Activated CD4-positive, alpha-beta T cell treated with anti-CD3 and anti-CD28 coated beads, Interleukin-2, amount 10 ng/mL, durations not matched to agents 7 days and 5 days (primary cell): ENCODE measurements around the gene PSG7. TPM values are rescaled to one million over a fixed set of nuclear protein-coding genes. Genes with fewer than 3 reads are reported as not detected.
"Not testable (repeated sequence)": the region's sequence is repeated elsewhere in the genome, so short reads cannot be mapped to it uniquely, and the experiment has no call there.

Source experiments
- CTCF ChIA-PET: fragments of 350-600 bp; sonication (Branson Sonifier 250); formaldehyde crosslinking; loops from one replicate; lab custom pipeline; 2021; ENCODE audit warnings: antibody characterized with exemption; lab: Charles Lee
- POLR2A ChIA-PET: fragments of 350-600 bp; sonication (Branson Sonifier 250); formaldehyde crosslinking; loops from one replicate; lab custom pipeline; 2021; ENCODE audit warnings: antibody characterized with exemption; lab: Charles Lee
- DNase-seq: peaks from one replicate; pipeline ENCODE4 v3.0.0-alpha.2; 2020
- H3K27ac Mint-ChIP-seq: one replicate; pipeline ENCODE4 v1.8.0; 2021; ENCODE audit warnings: mild to moderate bottlenecking, moderate library complexity, mixed read lengths
- H3K27me3 Mint-ChIP-seq: one replicate; pipeline ENCODE4 v1.8.0; 2021; ENCODE audit warnings: mixed read lengths
- H3K36me3 Mint-ChIP-seq: one replicate; pipeline ENCODE4 v1.8.0; 2021; ENCODE audit warnings: low read depth, mixed read lengths
- H3K4me1 Mint-ChIP-seq: one replicate; pipeline ENCODE4 v1.8.0; 2021; ENCODE audit warnings: mixed read lengths
- H3K4me3 Mint-ChIP-seq: one replicate; pipeline ENCODE4 v1.8.0; 2021; ENCODE audit warnings: mild to moderate bottlenecking, moderate library complexity, mixed read lengths
- H3K9me3 Mint-ChIP-seq: one replicate; pipeline ENCODE4 v1.8.0; 2021; ENCODE audit warnings: mixed read lengths
- total RNA-seq, 2 experiments: library from RNA; stranded (reverse); gene quantifications; one replicate each; pipeline ENCODE4 v1.2.3, GENCODE V29; 2021

The PSG7 gene
- total RNA-seq, 2 experiments from 2014 or later: not detected

DNA sequence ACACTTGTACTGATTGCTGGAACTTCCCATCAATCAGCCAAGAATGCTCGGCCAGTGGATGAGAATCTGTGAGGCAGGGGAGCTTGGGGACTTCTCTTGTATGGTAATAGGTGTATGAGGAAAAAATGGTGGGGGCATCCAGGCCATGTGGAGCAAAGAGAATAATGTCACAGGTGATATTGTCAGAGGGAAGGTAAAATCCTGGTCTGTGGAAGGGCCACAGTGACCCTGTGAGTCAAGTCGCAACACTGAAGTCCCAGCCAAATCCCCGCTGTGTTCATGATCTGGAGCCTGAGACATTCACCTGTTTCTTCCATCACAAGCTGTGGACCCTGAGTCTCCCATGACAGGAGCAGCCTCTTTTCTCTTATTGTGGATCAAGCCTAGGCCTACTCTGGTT lies 8.1 kb downstream of the PSG7 start:
- POLR2A ChIA-PET: no interaction called here
- Mint-ChIP-seq H3K4me1 (no peaks in the 10 kb centered on the region), H3K9me3 (no peaks in the 10 kb centered on the region), H3K36me3 (no peaks in the 10 kb centered on the region), H3K27ac (no peak overlapping the region), H3K27me3 (peaks cover 3% of the 10 kb centered on the region), H3K4me3 (no peak overlapping the region)
- CTCF ChIA-PET: no interaction called here
- DNase-seq: no peak

DNA sequence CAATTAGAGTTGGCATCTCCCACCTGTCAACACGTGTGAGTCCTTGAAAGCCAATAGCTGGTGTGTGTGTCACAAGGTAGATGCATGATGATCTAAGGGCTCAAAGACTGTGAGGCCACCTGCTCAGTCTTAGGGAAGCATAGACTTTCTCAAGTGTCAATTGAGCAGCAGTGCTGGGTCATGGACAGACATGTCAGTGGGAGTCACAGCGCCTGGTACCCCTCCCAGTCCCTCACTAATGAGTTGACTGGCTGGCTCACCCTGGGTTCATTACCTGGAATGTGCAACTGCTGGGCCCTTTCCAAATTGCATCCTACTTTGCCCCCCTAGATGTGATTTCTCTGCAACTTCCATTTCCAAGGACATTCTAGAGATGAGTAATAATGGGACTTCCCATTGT lies 10.2 kb downstream of the PSG7 start:
- no peak overlapping the region for H3K4me3 Mint-ChIP-seq
- H3K27me3 Mint-ChIP-seq: peaks cover 6% of the 10 kb centered on the region
- POLR2A ChIA-PET: no interaction called here
- DNase-seq: no peak
- H3K27ac Mint-ChIP-seq: no peak overlapping the region
- no peaks in the 10 kb centered on the region for H3K36me3 Mint-ChIP-seq
- H3K4me1 Mint-ChIP-seq: no peaks in the 10 kb centered on the region
- H3K9me3 Mint-ChIP-seq: no peaks in the 10 kb centered on the region
- CTCF ChIA-PET: no interaction called here

DNA sequence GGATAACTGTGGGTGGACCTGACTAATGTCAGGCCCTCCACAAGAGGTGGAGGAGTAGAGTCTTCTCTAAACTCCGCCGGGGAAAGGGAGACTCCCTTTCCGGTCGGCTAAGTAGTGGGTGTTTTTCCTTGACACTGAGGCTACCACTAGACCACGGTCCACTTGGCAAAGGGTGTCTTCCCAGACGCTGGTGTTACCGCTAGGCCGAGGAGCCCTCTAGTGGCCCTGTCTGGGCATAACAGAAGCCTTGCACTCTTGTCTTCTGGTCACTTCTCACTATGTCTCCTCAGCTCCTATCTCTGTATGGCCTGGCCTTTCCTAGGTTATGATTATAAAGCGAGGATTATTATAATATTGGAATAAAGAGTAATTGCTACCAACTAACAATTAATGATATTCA lies 13.9 kb downstream of the PSG7 start:
- H3K36me3 Mint-ChIP-seq, H3K4me1 Mint-ChIP-seq, H3K9me3 Mint-ChIP-seq, H3K27me3 Mint-ChIP-seq, H3K4me3 Mint-ChIP-seq, POLR2A ChIA-PET, CTCF ChIA-PET, H3K27ac Mint-ChIP-seq: not testable (repeated sequence)
- peak; percentile 27 for DNase-seq

DNA sequence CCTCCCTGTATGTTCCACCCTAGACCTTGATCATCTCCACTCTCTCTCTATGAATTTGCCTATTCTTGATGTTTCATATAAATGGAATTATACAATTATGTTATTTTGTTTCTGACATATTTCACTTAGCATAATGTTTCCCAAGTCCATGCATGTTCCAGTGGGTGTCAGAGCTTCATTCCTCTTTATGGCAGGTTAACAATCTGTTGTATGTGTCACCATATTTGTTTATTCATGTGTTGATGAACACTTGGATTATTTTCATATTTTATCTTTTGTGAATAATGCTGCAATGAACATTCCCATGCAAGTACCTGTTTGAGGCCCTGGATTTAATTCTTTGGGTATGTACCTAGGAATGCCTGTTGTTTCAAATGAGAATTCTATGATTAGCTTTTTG lies 16.0 kb downstream of the PSG7 start:
- H3K27ac Mint-ChIP-seq, POLR2A ChIA-PET, CTCF ChIA-PET, H3K36me3 Mint-ChIP-seq, H3K4me3 Mint-ChIP-seq, DNase-seq, H3K27me3 Mint-ChIP-seq, H3K4me1 Mint-ChIP-seq, H3K9me3 Mint-ChIP-seq: not testable (repeated sequence)

DNA sequence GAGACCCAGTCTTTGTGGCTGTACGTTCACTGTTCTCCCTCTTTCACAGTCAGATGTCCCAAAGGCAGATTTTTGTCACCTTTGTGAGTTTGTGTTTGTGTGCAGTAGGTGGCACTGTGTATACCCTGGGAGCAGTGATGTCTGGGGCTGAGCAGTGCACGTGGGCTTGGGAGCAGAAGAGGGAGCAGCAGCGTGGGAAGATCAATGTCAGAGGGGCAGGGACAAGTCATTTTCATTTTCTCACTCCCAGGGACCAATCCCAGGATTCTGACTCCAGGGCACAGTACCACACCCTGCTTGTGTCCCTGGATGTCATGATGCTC lies 17.3 kb downstream of the PSG7 start:
- Mint-ChIP-seq H3K27me3 (peaks cover 4% of the 10 kb centered on the region), H3K4me3 (no peak overlapping the region), H3K36me3 (no peaks in the 10 kb centered on the region), H3K9me3 (no peaks in the 10 kb centered on the region), H3K4me1 (no peaks in the 10 kb centered on the region), H3K27ac (no peak overlapping the region)
- ChIA-PET POLR2A (no interaction called here), CTCF (no interaction called here)
- no peak for DNase-seq

- H3K36me3 Mint-ChIP-seq, H3K27ac Mint-ChIP-seq, H3K4me1 Mint-ChIP-seq, POLR2A ChIA-PET, H3K4me3 Mint-ChIP-seq, DNase-seq, H3K27me3 Mint-ChIP-seq, H3K9me3 Mint-ChIP-seq, CTCF ChIA-PET: not testable (repeated sequence)
Observed at GRCh38 chr19:42919070-42919756, 17.8 kb downstream of the PSG7 start.

- POLR2A ChIA-PET, CTCF ChIA-PET, DNase-seq: not testable (repeated sequence)
Observed at GRCh38 chr19:42918377-42919069, 18.5 kb downstream of the PSG7 start.

DNA sequence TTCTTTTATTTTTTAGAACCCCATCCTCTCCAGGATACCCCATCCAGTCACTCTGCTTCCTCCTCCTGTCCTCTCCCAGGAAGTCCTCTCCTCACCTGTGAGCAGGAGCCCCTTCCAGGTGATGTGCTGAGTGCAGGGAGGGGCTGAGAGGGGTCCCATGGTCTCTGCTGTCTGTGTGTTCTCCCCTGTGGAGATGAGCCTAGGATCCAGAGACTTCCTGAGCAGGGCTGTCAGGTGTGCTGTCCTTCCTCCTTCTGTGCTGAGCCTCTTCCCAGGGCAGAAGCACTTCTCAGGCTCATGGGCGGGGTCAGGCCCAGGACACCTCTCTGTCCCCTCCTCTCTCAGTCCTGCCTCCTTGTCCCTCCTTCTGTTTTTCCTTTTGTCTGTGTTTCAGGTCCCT lies 19.4 kb downstream of the PSG7 start, which contains the start of gene PSG6:
Gene PSG6 (minus strand): TSS at position 261 of the 400 bp plus-strand sequence. CDS start 102 bp downstream, at position 159.
- DNase-seq, CTCF ChIA-PET, POLR2A ChIA-PET, H3K4me3 Mint-ChIP-seq, H3K4me1 Mint-ChIP-seq, H3K9me3 Mint-ChIP-seq, H3K36me3 Mint-ChIP-seq, H3K27me3 Mint-ChIP-seq, H3K27ac Mint-ChIP-seq: not testable (repeated sequence)

More at GRCh38 chr19:42918377-42919069, 18.5 kb downstream of the PSG7 start:
- not testable (repeated sequence) for H3K27ac Mint-ChIP-seq, H3K9me3 Mint-ChIP-seq, H3K36me3 Mint-ChIP-seq, H3K27me3 Mint-ChIP-seq, H3K4me3 Mint-ChIP-seq, H3K4me1 Mint-ChIP-seq

- H3K4me1 Mint-ChIP-seq, POLR2A ChIA-PET, H3K36me3 Mint-ChIP-seq, DNase-seq, H3K9me3 Mint-ChIP-seq, H3K27me3 Mint-ChIP-seq, H3K4me3 Mint-ChIP-seq, H3K27ac Mint-ChIP-seq, CTCF ChIA-PET: not testable (repeated sequence)
Observed at GRCh38 chr19:42916931-42917330, 20.1 kb downstream of the PSG7 start.

DNA sequence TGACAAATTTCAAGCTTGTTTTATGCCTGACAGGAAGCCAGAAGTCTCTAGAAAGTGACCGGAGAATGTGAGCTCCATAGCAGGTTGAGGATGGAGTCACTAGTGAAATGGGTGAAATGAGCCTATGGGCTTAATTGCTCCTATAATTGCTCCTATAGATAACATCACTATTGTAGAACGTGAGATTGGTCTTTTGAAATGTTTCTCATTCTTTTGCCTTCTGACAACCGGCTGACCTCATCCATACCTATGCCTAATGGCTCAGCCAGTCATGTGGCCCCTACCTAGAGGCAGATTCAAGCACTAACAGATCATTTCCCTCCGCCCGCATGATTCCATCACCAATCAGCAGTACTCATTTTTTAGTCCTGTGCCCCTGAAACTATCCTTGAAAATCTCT lies 23.5 kb downstream of the PSG7 start:
- H3K36me3 Mint-ChIP-seq, H3K4me1 Mint-ChIP-seq, H3K27me3 Mint-ChIP-seq, CTCF ChIA-PET, H3K4me3 Mint-ChIP-seq, H3K27ac Mint-ChIP-seq, POLR2A ChIA-PET, H3K9me3 Mint-ChIP-seq, DNase-seq: not testable (repeated sequence)

DNA sequence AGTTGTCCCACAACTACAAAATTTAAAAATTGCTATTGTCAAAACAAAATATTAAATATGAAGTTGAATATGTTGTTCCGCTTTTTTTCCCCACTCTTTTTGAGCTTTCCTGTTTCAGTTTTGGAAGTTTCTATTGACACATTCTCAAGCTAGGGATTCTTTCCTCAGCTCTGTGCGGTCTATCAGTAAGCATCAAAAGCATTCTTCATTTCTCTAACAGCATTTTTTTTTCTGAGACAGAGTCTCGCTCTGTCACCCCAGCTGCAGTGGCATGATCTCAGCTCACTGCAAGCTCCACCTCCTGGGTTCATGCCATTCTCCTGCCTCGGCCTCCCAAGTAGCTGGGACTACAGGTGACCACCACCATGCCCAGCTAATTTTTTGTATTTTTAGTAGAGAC lies 24.1 kb downstream of the PSG7 start:
- CTCF ChIA-PET, H3K27me3 Mint-ChIP-seq, H3K4me3 Mint-ChIP-seq, H3K36me3 Mint-ChIP-seq, H3K9me3 Mint-ChIP-seq, H3K27ac Mint-ChIP-seq, DNase-seq, POLR2A ChIA-PET, H3K4me1 Mint-ChIP-seq: not testable (repeated sequence)

- H3K36me3 Mint-ChIP-seq: not testable (repeated sequence)
Observed at GRCh38 chr19:42911731-42912130, 25.3 kb downstream of the PSG7 start.

GRCh38 chr19:42906162-42906561 lies 30.8 kb downstream of the PSG7 start:
- CTCF ChIA-PET, DNase-seq, H3K27ac Mint-ChIP-seq, H3K27me3 Mint-ChIP-seq, H3K9me3 Mint-ChIP-seq, H3K4me1 Mint-ChIP-seq, POLR2A ChIA-PET, H3K36me3 Mint-ChIP-seq, H3K4me3 Mint-ChIP-seq: not testable (repeated sequence)

More at GRCh38 chr19:42911731-42912130, 25.3 kb downstream of the PSG7 start:
- H3K4me3 Mint-ChIP-seq, CTCF ChIA-PET, H3K9me3 Mint-ChIP-seq, H3K27me3 Mint-ChIP-seq, H3K27ac Mint-ChIP-seq, POLR2A ChIA-PET, H3K4me1 Mint-ChIP-seq, DNase-seq: not testable (repeated sequence)

DNA sequence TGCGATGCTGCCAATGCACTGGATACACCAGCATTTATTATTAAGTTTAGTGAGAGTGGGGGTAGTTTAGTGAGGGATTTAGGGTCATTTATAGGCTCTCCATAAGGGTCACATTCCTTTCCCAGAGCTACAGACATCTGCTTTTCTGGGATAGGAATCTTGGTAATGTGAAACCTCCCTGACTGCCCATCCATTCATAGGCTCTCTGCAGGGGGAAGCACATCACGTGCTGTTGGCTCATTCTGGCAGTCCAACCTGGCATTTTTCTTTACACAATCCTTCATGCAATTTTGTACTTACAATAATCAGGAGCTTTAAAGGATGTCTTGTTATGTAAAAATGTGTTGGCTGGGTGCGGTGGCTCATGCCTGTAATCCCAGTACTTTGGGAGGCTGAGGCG lies 36.4 kb downstream of the PSG7 start:
- H3K9me3 Mint-ChIP-seq, H3K4me1 Mint-ChIP-seq, H3K27me3 Mint-ChIP-seq, CTCF ChIA-PET, H3K4me3 Mint-ChIP-seq, DNase-seq, H3K36me3 Mint-ChIP-seq, POLR2A ChIA-PET, H3K27ac Mint-ChIP-seq: not testable (repeated sequence)
